ENCODE results near the gene CAPZB.
"Not testable (repeated sequence)": the region's sequence is repeated elsewhere in the genome, so short reads cannot be mapped to it uniquely, and the experiment has no call there.

Gene CAPZB

DNA sequence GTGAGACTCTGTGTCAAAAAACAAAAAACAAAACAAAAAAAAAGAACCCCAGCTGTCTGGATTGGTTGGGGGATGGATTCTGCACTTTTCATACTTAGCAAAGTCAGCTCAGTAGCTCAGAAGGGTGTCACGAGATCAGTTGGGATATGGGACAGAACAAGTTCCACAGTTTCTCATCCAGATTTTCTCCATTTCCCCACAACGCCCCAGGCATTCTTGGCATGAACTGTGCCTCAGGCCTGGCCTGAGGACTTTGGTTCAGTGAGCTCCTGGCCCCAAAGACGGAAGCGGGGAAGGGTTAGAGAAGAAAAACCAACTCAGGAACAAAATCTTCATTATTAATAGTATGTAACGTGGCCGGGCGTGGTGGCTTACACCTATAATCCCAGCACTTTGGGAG lies 175.3 kb downstream of the CAPZB start:
- DNase-seq: no peak

DNA sequence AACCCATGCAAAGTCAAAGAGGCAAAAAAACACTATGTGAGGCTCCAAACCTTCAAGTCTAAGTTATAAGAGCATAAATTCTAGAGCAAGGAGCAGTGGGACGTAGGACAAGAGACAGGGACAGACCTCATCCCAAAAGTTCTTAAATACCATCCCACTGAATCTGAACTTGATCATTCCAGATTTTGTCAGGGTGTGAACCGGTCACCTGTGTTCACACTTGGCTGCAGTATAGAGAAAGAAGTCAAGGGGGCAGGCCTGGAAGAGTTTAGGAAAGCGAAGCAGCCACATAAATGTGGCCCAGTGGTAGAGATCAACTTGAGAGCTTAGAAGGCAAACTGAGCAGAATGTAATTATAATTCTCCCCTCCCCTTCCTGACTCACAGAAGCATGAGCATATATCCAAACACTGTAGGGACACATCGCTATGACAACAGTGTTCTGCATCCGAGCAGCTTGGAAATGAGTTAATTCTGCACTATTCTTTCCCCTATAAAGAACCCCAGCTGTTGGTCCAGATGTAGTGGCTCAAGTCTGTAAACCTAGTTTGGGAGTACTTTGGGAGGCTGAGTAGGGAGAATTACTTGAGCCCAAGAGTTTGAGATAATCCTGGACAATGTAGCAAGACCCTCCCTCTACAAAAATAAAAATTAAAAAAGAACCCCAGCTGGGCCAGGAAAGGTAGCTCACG lies 176.1 kb downstream of the CAPZB start:
- DNase-seq: no peak
- ATAC-seq: no peak

More for the DNA sequence above, 175.3 kb downstream of the CAPZB start:
- ATAC-seq: no peak

DNA sequence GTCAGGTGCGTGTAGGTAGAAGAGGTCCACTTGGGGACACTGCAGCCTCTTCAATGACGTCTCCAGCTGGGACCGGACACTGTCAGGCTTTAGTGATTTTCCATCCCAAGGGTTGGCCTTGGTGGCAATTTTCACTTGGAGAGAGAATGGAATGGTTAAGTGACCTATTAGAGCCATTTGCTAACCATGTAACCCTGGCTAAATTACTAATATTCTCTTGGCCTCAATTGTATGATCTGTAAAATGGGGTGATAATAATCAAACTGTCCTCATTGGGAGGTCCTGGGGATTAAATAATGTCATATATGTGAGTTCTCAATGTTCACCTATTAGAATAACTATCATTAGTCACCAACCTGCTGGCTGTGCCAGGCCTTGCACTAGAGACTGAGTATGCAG lies 176.8 kb downstream of the CAPZB start:
- ATAC-seq (no peak), DNase-seq (no peak)

DNA sequence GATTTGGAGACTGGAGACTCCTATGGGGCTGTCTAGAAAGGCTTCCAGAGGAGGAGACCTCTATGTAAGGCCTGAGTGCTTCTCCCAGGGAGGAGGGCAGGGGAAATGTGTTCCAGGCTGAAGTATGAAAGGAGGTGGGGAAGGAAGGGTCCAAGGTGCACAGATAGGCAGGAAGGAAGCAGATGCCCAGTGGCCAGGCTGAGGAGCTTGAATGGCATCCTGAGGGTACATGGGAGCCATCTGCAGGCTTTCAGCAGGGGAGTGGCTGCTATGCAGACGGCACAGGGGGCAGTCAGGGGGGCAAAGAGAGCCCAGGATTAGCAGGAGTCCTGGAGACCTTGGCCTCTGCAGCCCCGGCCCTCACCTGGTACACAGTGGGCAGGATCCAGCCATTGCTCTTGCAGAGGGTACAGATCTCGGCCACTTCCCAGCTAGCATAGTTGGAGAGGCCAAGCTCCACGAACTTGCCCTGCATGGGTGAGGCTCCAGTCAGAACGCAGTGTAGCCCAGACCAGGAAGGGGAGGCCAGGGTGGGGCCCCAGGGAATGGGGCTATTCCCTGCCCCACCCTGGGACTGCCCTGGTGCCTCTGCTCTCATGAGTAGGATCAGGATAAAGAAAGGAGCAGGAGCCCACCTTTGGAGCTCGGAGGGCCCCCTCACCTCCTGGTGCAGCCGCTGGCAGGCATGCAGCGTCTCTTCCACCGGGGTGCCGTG lies 177.4 kb downstream of the CAPZB start:
- DNase-seq (no peak), ATAC-seq (no peak)

DNA sequence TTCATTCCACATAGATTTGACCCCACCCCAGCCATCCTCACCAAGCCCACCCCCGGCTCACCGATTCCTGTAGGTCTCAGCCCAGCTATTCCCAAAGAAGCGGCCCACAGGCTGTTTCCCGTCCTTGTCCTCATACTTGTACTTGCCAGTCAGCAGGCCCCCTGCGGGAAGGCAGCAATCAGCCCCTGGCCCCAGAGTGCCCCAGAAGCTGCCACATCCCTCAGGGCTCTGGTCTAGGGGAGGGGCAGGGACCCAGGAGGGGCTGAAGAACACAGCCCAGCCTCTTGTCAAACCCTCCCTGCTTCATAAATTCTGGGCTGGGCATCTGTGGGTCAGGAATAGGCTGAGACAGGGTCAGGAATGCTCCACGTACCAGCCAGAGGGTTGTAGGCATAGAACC lies 178.4 kb downstream of the CAPZB start:
- no peak for DNase-seq
- ATAC-seq: no peak

DNA sequence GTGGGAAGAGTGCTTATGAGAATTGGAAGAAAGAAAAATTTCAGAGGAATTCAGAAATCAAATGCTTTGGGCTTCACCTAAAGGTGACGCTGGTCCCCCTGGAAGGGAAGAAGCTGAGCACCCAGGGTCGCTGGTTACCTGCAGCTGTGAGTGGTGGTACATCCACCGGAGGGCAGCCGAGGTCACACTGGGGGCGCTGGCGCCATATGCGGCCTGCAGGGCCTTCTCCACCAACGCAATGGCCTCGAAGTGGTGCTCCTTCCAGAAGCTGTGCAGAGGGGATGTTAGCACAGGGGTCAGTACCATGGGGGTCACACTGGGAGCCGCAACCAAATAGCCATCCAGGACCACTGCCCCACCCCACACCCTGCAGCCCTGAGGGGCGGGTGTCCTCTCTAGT lies 179.5 kb downstream of the CAPZB start:
- no peak for ATAC-seq
- DNase-seq: no peak

DNA sequence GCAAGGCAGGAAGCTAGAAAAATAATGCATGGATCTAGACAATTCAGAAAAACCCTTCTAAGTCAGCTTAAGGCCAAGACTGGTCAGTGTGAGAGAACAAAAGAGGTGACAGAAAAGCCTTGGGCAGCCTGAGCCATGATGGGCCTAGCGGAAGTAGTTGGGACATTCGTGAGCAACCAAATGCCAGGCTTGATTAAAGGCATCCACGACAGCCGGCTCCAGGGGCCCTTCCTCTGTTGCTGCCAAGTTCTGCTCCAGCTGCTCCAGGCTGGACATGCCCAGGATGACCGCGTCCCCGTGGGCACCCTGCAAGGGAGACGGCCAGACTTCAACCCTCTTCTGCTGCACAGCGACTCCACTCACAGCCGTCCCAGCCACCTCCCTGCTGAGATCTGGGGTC lies 181.3 kb downstream of the CAPZB start:
- ATAC-seq, DNase-seq: not testable (repeated sequence)

DNA sequence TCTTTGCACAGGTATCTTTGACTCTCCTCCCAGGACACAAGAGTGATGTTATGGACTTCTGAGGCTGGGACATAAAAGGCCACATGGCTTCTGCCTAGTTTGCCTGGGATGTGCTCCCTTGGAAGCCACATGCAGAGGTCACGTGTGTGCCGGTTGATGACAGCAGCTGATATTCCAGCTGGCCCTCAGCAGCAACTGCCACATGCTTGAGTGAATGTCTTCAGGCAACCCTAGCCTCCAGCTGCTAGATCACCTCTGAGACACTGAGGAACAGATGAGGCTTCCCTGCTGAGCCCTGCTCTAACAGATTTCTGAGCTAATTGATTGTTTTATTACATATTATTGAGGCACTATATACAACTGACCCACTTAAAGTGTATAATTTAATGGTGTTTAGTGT lies 185.1 kb downstream of the CAPZB start:
- ATAC-seq: no peak
- no peak for DNase-seq

DNA sequence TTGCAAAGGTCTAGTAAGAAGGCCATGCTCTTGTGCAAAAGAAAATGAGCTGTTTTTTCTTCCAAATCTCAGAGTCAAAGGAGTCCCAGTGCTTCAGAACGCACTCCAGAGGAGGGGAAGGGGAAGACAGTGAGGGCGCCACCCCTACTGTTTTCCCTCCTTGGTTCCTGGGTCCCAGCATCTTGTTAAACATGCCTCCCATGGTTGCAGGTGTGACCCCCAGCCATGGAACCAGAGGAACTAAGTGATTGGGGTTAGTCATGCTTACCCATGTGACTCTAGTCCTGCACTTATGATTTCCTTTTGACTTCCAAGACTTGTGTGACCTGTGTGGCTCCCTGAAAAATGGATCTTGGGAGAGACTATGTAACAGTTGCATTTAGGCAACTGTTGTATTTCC lies 190.7 kb downstream of the CAPZB start:
- ATAC-seq (no peak), DNase-seq (no peak)

DNA sequence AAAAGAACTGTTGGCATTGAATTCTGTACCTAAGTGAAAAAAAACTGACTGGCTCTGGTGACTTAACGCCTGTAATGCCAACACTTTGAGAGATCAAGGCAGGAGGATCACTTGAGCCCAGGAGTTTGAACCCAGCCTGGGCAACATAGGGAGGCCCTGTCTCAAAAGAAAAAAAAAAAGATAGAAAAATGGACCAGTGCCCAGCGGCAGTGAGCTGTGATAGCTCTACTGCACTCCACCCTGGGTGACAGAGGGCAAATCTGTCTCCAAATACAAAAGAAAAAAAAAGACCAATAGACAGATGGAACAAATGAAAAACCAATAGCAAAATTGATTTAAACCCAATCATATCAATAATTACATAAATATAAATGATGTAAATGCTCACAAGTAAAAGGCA lies 196.1 kb downstream of the CAPZB start:
- ATAC-seq: no peak
- no peak for DNase-seq
